GM10847 (cell line): ENCODE results near the gene PUS7.

ENCODE experiments used
- POLR2A ChIP-seq: IDR thresholded peaks from 2 replicates; pipeline ENCODE4 v1.6.1; 2011; ENCODE audit not compliant: insufficient read length; ENCODE audit errors: extremely low read depth

The PUS7 gene, protein sequence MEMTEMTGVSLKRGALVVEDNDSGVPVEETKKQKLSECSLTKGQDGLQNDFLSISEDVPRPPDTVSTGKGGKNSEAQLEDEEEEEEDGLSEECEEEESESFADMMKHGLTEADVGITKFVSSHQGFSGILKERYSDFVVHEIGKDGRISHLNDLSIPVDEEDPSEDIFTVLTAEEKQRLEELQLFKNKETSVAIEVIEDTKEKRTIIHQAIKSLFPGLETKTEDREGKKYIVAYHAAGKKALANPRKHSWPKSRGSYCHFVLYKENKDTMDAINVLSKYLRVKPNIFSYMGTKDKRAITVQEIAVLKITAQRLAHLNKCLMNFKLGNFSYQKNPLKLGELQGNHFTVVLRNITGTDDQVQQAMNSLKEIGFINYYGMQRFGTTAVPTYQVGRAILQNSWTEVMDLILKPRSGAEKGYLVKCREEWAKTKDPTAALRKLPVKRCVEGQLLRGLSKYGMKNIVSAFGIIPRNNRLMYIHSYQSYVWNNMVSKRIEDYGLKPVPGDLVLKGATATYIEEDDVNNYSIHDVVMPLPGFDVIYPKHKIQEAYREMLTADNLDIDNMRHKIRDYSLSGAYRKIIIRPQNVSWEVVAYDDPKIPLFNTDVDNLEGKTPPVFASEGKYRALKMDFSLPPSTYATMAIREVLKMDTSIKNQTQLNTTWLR

DNA sequence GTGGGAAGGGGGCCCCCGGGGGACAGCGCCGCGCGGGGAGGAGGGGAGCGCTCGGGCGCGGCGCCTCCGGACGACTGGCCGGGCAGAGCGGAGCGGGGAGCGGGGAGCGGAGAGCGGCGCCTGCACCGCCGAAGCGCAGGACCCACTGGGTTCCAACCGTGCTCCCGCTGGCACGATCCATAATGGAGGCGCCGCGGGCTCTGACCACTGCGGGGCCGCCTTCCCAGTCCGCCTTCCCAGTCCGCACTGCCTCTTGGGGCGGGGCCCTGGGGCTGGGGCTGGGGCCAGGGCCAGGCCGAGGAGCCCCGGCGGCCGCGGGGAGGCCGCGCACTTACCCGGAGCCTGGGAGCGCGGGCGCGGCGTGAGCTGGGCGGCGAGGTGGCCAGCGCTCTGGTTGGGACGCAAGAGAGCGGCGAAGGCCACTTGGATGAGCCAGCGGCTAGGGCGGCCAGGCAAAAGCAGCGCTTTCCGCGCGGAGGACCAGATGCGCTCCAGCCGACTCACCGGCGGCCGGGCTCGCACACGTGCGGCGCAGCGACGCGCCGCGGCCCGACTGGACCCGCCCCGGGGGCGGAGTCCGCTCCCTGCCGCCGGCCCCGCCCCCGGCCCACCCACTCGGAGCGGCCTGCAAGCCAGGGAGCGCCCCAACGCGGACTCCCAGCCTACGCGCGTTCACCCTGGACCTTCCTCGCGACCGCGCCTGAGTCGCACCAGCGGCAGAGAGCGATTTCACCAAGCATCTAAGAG is at the start of gene PUS7:
PUS7 (minus strand) TSS at position 555 of the 747 bp plus-strand sequence. CDS start 13,759 bp downstream, outside the sequence.
- TF ChIP-seq POLR2A: peak; percentile 66

DNA sequence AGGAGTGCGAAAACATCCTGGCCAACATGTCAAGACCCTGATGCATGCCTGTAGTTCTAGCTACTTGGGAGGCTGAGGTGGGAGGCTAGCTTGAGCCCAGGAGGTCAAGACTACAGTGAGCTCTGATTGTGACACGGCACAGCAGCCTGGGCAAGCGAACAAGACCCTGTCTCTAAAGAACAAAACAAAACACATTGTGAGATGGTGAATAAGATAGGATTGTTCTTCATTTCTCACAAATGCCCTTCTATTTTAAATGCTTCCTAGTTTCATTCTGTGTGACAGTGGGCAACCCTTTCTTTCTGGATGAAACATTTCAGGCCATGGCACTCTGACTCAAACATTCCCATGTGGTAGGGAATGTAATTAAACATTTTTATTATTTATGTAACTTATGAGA is 45.8 kb upstream of the PUS7 start:
- TF ChIP-seq POLR2A: no peak

DNA sequence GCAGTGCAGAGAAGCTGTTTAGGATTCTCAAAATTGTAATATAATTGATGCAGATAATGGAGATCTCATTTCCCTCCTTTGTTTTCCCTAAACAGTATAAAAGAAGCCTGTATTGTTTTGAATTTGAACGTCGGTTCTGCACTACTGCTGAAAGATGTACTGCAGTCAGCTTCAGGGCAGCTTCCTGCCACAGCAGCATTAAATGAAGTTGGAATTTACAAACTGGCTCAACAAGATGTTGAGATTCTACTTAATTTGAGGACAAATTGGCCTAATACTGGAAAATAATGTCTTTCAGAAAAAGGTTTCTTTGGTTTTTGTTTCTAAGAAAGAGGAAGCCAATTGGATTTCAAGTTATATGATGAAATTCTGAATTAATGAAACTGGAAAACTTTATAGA is 45.0 kb upstream of the PUS7 start:
- no peak for TF ChIP-seq POLR2A

DNA sequence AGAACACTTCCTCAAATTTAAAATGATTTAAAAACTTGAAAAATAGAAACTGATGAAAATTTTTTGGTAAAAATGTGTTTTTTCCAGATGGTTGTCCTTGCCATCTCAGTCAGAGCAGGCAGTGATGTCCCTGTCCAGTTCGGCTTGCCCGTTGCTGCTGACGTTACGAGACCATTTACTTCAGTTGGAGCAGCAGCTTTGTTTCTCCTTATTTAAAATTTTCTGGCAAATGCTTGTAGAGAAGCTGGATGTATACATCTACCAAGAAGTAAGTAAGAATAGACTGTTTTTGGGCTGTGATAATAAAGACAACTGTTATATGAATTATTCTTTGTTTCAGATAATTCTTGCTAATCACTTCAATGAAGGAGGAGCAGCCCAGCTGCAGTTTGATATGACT is 43.1 kb upstream of the PUS7 start:
- no peak for TF ChIP-seq POLR2A

DNA sequence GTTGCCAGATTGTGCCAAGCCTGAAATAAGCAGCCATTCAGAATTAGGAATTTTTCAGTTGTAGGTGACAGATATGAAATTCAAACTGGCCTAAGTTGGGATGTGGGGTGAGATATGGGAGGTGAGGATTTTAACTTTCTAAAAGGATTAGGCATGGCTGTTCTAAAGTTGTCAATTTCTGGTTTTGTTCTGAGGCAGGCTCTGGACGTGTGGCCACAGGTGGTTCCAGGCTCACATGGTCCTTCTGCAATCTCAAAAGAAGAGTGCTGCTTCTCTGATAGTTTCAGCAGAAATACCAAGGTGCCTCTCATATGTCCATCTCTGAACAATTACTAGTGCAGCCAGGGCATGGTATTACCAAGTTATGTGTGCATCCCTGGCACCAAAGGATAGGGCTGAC is 37.9 kb upstream of the PUS7 start:
- no peak for TF ChIP-seq POLR2A

DNA sequence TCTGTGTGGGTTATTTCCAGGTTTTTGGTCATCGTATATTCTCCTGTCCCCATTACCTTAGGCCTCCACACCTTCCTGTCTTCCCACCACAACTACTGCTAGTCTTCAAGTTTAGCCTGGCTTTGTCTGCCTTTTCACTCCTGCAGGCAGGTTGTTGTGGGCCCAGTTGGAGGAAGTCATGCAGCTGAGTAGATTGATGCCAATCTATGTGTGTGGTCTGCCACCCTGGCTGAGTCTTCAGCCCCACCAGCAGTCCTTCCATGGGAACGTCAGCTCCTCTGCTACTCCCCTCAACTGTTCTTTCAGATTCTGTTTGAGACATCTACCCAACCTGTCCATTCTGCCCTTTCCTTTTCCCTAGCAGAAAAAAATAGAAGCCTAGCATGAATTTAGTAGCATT is 16.3 kb upstream of the PUS7 start:
- no peak for TF ChIP-seq POLR2A

DNA sequence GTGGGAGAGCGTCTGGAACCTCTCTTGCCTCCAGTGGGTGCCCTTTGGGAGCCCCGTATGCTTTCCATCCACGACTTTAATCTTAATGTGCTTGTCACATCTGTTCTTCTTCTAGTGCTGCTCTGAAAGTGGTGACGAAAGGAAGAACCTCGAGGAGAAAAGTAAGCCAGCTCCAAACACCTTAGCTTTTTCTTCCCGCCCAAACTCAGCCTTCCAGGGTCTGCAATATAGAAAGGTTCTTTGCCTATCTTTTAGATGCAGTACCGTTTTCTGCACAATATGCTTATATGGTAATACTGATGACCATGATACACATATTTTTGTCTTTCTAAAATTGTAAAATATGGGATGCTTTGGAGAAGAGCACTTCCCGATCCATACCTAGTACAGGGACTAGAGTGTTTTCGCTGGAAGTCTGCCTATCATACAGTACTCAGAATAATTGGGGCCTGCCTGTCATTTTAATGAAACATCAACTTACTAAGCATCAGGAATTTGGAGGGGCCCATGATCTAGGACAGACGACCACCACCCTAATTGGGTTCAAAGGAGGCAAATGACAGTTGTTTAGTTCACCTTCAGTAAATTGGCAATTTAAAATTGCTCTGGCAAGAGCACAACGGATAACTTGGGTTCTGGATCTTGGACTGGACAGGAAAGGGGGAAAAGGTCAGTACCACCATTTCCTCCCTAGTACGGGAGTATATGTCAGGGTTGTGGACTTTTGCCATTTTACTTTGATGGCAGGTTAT is 10.8 kb upstream of the PUS7 start:
- no peak for TF ChIP-seq POLR2A

DNA sequence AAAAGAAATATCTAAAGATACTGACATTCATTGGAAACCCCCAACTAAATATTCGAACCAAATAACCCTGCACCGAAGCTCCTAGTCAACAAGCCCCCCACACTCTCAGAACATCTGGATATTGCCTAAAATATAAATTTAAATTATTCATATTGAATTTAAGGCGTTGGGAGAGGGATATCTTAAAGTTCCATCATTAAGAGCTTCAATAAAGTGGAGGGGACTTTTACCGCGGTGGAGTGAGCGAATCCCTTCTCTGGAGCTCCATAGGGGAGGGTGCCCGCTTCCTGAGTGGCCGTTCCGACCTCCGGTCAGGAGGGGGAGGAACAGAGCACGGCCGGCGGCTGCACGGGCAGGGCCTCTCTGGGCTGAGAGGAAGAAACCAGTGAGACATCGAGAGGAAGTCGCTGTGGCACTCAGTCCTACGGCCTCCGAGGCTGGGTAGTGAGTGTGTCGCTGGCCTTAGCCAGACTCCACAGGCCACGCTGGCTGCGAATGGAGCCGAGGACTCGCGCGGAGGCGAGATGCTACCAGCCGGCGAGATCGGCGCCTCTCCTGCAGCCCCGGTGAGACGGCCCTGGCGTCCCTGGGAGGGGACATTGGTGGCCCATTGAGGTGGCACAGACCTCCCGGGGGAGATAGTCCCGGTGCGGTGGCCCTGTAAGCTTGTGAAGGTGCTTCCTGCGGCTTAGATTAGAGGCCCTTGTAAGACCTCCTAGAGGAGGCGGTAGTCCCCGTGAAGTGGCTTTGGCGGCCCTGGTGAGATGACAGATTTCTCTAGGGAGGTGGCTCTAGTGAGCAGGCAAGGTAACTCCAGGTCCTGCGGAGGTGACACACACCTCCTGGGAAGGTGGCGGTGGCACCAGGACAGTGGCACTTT is 10.0 kb upstream of the PUS7 start, which contains the start of gene RINT1:
RINT1 (plus strand) TSS at position 410 of the 880 bp plus-strand sequence; CDS start at position 525, 115 bp downstream.
- TF ChIP-seq POLR2A: peak; percentile 98

DNA sequence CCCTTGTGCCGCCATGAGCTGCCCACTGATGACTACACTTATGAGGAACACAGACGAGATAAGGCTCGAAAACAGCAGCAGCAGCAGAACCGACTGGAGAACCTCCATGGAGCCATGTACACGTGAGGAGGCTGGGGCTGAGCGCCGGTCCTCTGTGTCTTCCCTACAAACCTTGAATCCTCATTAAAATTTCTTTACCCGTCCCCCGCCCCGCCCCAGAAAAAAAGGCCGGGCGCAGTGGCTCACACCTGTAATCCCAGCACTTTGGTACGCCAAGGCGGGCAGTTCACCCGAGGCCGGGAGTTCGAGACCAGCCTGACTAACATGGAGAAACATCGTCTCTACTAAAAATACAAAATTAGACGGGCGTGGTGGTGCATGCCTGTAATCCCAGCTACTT is 8.5 kb upstream of the PUS7 start:
- no peak for TF ChIP-seq POLR2A

DNA sequence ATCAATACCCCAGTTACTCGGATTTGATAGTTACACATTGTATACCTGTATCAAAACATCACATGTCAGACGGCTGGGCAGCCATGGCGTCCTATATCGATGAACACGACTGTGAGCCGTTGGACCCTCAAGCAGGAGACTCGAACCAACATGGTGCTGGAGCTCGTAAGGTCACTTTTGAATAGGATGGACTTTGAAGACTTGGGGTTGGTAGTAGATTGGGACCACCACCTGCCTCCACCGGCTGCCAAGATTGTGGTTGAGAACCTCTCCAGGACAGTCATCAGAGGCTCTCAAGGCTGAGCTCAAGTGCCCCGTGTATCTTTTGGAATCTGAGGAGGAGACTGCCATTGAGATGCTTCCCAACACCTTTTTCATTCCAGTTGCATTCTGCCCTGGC is 8.1 kb upstream of the PUS7 start:
- no peak for TF ChIP-seq POLR2A

DNA sequence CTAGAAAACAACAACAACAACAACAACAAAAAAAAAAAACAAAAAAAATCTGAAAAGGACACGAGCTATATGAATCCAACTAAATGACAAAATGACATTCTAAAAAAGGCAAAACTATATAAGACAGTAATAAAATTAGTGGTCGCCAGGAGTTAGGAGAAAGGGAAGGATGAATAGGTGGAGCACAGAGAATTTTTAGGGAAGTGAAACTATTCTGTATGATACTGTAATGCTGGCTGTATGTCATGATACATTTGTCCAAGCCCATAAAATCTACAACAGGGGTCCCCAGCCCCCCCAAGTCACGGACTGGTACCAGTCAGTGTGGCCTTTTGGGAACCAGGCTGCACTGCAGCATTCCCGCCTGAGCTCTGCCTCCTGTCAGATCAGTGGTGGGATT is 2.8 kb upstream of the PUS7 start:
- no peak for TF ChIP-seq POLR2A

DNA sequence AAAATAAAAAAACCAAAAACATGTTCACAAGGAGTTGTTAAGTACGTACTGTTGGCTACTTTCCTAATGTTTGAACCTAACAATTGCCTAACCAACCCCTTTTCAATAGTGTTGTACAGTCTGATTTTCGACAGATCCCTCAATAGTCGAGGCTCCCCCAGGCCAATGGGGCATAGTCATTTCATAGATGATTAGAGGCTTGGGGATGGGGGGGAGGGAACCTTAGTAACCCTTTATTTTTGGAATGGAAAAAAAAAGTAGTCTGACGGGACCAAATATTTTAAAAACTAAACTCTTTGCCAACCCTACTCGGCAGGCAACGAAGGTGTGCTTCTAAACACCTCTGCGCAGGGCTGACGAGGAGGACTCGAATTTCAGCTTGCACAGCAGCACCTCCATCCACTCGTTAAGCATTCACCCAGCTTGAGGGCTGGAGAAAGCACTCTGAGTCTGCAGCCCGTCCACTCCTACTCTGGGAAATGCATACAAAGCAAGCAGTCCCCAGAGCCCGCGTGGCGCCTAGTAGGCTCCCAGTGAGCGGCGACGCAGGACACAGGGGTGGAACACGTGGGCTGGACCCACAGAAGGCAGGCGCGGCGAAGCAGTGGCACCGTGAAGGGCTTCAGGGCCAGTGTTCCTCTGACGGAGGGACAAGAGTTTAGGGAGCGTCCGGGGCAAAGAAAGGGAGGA is 899 bp downstream of the PUS7 start:
- TF ChIP-seq POLR2A: no peak

DNA sequence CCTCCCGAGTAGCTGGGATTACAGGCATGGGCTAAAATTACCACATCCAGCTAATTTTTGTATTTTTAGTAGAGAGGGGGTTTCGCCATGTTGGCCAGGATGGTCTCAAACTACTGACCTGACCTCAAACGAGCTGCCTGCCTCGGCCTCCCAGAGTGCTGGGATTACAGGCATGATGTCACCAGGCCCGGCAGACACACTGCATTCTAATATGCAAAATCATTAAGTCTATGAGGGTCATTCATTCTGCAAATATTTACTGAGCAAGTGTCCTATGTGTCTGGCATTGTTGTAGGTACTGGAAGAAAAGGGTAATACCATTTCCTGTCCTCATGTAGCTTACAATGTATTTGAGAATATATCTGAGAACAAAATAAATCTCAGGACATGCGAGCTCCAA is 2.7 kb downstream of the PUS7 start:
- no peak for TF ChIP-seq POLR2A
